ENCODE data around the gene KSR2.

Gene KSR2

DNA sequence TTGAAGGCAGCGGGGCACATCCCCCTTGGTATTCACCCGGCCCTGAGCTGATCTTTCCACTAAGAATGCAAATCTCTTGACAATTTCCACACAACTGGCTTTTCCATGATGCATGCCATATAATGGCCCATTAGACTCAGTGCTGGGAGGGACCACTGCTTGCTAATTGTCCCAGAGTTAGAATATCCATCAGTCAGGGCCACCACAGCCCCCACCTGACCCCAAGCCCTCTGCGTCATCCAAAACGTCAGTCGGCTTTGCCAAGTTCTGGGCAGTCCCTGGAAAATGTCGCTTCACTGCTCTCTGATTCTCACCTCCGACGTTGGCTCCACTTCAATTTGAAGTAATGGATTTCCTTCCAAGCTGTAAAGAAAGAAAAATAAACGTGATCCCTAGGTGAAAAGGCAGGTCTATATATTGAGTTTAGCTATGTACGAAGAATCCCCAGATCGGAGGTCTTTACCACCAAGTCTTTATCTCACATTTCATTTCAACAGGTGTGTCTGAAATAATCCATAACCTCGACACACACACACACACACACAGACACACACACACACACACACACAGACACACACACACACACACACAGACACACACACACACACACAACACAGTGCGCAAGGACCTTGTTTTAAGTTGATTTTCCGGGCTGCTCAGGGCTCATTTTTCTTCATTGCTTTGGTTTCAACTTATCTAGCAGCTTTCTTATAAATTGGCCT lies 441.9 kb downstream of the KSR2 start:
- H3K4me3 ChIP-seq (ENCODE audit: low read depth, low read length), result no peak overlapping the region
- TF ChIP-seq, protein P1, sequence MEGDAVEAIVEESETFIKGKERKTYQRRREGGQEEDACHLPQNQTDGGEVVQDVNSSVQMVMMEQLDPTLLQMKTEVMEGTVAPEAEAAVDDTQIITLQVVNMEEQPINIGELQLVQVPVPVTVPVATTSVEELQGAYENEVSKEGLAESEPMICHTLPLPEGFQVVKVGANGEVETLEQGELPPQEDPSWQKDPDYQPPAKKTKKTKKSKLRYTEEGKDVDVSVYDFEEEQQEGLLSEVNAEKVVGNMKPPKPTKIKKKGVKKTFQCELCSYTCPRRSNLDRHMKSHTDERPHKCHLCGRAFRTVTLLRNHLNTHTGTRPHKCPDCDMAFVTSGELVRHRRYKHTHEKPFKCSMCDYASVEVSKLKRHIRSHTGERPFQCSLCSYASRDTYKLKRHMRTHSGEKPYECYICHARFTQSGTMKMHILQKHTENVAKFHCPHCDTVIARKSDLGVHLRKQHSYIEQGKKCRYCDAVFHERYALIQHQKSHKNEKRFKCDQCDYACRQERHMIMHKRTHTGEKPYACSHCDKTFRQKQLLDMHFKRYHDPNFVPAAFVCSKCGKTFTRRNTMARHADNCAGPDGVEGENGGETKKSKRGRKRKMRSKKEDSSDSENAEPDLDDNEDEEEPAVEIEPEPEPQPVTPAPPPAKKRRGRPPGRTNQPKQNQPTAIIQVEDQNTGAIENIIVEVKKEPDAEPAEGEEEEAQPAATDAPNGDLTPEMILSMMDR (IDR thresholded peaks at IDR 0.05; ENCODE audit: borderline replicate concordance, insufficient read depth, low read depth, low read length), result no peak

DNA sequence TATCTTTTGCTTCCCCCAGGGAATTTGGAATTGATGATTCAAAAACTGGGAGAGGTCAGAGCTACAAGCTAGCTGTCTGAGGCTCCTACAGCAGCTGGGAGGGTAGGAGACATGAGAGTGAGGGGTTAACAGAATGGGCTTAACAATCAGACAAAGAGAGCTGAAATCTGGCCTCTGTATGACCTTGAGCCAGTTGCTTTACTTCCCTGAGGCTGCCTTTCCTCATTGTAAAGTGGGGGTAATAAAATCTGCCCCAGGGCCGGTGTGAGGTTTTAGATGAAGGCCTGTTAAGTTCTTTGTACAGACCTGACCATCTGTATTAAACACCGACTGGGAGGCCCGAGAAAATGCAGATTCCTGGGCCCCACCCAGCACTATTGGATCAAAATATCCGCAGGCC lies 443.0 kb downstream of the KSR2 start:
- TF ChIP-seq, protein P1 (IDR thresholded peaks at IDR 0.05; ENCODE audit: borderline replicate concordance, insufficient read depth, low read depth, low read length), result no peak
- H3K4me3 ChIP-seq (ENCODE audit: low read depth, low read length), result no peak overlapping the region

DNA sequence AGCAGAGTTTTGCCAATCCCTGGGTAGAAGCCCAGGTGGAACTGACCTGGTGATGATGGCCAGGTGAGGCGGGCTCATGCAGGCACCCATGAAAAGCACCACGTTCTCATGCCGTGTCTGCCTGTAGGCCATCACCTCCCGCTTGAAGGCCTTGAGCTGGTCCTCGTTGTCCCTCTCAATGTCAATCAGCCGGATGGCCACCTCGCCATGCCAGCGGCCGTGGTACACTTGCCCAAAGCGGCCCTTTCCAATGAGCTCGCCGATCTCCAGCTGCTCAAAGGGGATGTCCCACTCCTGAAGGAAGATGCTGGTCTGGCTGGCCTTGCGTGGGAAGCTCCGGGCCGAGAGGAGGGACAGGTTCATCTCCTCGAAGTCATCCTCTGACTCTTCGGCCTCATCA lies 444.0 kb downstream of the KSR2 start:
- no peak overlapping the region for H3K4me3 ChIP-seq (ENCODE audit: low read depth, low read length)
- TF ChIP-seq, protein P1 (IDR thresholded peaks at IDR 0.05; ENCODE audit: borderline replicate concordance, insufficient read depth, low read depth, low read length), result no peak

DNA sequence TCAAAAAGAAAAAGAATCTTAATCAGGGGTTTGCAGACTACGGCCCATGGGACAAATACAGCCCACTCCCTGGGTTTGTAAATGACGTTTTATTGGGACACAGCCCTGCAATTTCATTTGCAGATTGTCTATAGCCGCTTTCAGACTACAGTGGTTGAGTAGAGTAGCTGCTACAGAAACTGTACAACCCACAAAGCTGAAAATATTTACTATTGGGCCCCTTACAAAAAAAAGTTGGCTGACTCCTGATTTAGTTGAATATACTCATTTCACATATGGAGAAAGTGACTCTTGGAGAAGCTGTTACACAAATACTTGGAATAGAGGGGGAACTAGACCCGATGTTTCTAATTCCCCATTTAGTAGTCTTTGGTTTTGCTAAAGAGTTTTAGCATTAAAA lies 444.8 kb downstream of the KSR2 start:
- TF ChIP-seq, protein P1 (IDR thresholded peaks at IDR 0.05; ENCODE audit: borderline replicate concordance, insufficient read depth, low read depth, low read length), result no peak
- no peak overlapping the region for H3K4me3 ChIP-seq (ENCODE audit: low read depth, low read length)

DNA sequence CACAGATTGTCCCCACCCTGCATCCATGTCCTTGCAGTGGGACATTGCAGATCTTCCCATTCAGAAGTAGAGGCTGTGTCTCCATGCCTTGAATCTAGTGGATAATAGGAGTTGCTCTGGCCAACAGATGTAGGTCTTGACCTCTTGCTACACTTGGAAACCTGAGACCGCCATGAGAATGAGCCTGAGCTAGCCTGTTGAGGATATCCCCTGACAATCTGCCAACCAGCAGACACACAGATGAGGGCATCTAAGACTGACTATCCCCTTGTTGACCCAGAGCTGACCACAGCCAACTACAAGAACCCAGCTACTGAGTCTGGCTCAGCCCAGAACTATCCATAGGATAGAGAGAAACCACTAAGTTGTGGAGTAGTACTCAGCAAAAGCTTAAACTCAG lies 446.2 kb downstream of the KSR2 start:
- TF ChIP-seq, protein P1 (IDR thresholded peaks at IDR 0.05; ENCODE audit: borderline replicate concordance, insufficient read depth, low read depth, low read length), result no peak
- no peak overlapping the region for H3K4me3 ChIP-seq (ENCODE audit: low read depth, low read length)

DNA sequence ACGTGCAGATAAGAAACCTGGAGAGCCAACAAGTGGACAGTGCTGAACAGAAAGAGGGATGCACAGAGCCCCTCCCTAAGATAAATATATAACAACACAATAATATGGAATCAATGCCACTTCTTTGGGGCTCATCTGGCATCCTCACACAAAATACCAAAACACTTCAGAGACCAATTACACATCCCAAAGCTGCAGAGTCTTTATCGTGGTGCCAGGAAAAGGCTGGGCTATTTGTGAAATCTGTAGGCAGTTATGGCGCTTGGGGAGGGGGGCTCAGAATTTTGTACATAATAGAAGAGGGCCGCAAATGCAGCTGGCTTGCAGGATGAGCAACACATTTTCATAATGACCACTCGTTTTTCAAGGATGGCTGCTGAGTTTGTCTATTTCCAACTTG lies 446.9 kb downstream of the KSR2 start:
- H3K4me3 ChIP-seq (ENCODE audit: low read depth, low read length), result no peak overlapping the region
- TF ChIP-seq, protein P1 (IDR thresholded peaks at IDR 0.05; ENCODE audit: borderline replicate concordance, insufficient read depth, low read depth, low read length), result no peak

DNA sequence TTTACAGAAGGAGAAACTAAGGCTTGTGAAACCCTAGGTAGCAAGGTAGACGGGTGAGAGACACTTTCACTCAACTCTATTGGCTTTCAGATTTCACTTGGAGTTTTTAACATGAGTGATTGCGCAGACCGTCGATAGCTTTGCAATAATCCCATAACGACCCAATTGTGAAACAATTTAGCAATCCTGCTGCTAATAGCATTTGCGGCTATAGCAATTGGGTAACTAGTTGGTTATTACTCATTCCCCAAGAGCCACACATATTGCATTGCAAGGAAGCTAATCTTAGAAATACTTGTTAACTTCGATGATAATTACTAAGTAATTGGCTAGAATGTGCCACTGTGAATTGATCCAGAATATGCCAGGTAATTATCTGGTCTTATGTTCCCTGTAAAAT lies 447.4 kb downstream of the KSR2 start:
- no peak overlapping the region for H3K4me3 ChIP-seq (ENCODE audit: low read depth, low read length)
- TF ChIP-seq, protein P1 (IDR thresholded peaks at IDR 0.05; ENCODE audit: borderline replicate concordance, insufficient read depth, low read depth, low read length), result no peak

Measured in GM12875 (cell line).